Loucy (cell line): ENCODE data around the gene ARMC6.

Source experiments
- H2AFZ ChIP-seq: fragments of 200-600 bp; sonication (generic); 2 replicates; pipeline ENCODE4 v1.6.0; 2016; ENCODE audit warnings: antibody characterized with exemption, mild to moderate bottlenecking, low read length, moderate library complexity
- H3F3A ChIP-seq: fragments of 200-600 bp; 2 replicates; pipeline ENCODE4 v1.6.0; 2016; ENCODE audit warnings: antibody characterized with exemption, low read depth, mild to moderate bottlenecking
- H3K27me3 ChIP-seq: fragments of 200-600 bp; sonication (generic); 2 replicates; pipeline ENCODE4 v1.6.1; 2014; ENCODE audit warnings: low read length, mild to moderate bottlenecking; ENCODE audit not compliant: insufficient read depth, poor library complexity, severe bottlenecking
- H3K36me3 ChIP-seq: fragments of 200-600 bp; sonication (generic); 2 replicates; pipeline ENCODE4 v1.6.1; 2016; ENCODE audit warnings: low read length; ENCODE audit not compliant: insufficient read depth
- H3K4me1 ChIP-seq: fragments of 200-600 bp; sonication (generic); 2 replicates; pipeline ENCODE4 v1.5.1; 2014; ENCODE audit warnings: low read length, mild to moderate bottlenecking; ENCODE audit not compliant: insufficient read depth, poor library complexity, severe bottlenecking
- H3K4me2 ChIP-seq: fragments of 200-600 bp; sonication (generic); 2 replicates; pipeline ENCODE4 v1.6.0; 2014; ENCODE audit warnings: antibody characterized with exemption, low read length, low read depth, mild to moderate bottlenecking; ENCODE audit not compliant: poor library complexity, severe bottlenecking
- H3K4me3 ChIP-seq: fragments of 200-600 bp; sonication (generic); 2 replicates; pipeline ENCODE4 v1.5.1; 2014; ENCODE audit warnings: low read length, mild to moderate bottlenecking, mixed read lengths; ENCODE audit not compliant: poor library complexity, severe bottlenecking
- H3K79me2 ChIP-seq: fragments of 200-600 bp; sonication (generic); 2 replicates; pipeline ENCODE4 v1.6.1; 2014; ENCODE audit warnings: low read length; ENCODE audit not compliant: insufficient read depth
- H3K9ac ChIP-seq: fragments of 200-600 bp; sonication (generic); 2 replicates; pipeline ENCODE4 v1.6.0; 2014; ENCODE audit warnings: mild to moderate bottlenecking, low read depth, low read length, moderate library complexity; ENCODE audit not compliant: poor library complexity, severe bottlenecking
- H3K9me2 ChIP-seq: fragments of 200-600 bp; sonication (generic); replicated peaks from 2 replicates; pipeline ENCODE4 v1.6.1; 2016; ENCODE audit warnings: low read depth, low read length, mixed read lengths
- H3K9me3 ChIP-seq: fragments of 200-600 bp; sonication (generic); 2 replicates; pipeline ENCODE4 v1.6.1; 2014; ENCODE audit warnings: mild to moderate bottlenecking, antibody characterized with exemption, low read length, low read depth; ENCODE audit not compliant: insufficient read depth
- H4K20me1 ChIP-seq: fragments of 200-600 bp; sonication (generic); 2 replicates; pipeline ENCODE4 v1.6.0; 2014; ENCODE audit warnings: antibody characterized with exemption, low read length, mild to moderate bottlenecking; ENCODE audit not compliant: insufficient read depth, poor library complexity, severe bottlenecking
- EZH2phosphoT487 ChIP-seq: fragments of 200-600 bp; IDR thresholded peaks from 2 replicates; pipeline ENCODE4 v1.6.1; 2018; ENCODE audit warnings: antibody characterized with exemption, mild to moderate bottlenecking, moderate library complexity, borderline replicate concordance
- TF ChIP-seq, protein P1 (sequence below): fragments of 200-600 bp; sonication (generic); conservative IDR thresholded peaks from 2 replicates; pipeline ENCODE4 v1.5.1; 2014; ENCODE audit warnings: mild to moderate bottlenecking, antibody characterized with exemption, low read length

ARMC6 gene

DNA sequence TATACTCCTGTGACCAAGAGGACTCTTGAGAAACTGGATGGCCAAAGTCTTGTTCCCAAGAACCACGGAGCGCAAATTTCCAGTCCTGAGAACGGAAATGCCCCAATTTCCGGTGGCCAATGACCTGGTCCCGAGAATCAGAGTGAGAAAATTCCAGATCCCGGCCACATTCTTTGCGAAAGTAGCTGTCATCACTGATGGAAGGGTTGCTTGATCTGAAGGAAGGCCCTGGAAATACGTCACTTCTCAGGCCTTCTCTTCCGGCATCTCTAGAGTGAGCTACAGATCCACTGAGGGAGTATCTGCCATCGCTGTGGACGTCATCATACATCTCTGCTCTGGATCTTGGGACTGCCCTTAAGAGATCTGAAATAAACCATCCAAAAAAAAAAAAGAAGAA lies 7.5 kb upstream of the ARMC6 start:
- Histone ChIP-seq H4K20me1 (peaks cover 77% of the 10 kb centered on the region), H3K4me2 (no peak overlapping the region), H3K4me1 (peaks cover 22% of the 10 kb centered on the region), H3K4me3 (no peak overlapping the region), H3K9me3 (no peaks in the 10 kb centered on the region), H3K27me3 (no peaks in the 10 kb centered on the region), H3K36me3 (peaks cover 71% of the 10 kb centered on the region; the same call in 1 of the 2 replicates), H3K9ac (no peak overlapping the region), H2AFZ (no peak overlapping the region), H3K79me2 (peaks cover 99% of the 10 kb centered on the region), H3F3A (no peaks in the 10 kb centered on the region), H3K9me2 (no peaks in the 10 kb centered on the region)
- TF ChIP-seq EZH2phosphoT487, result no peak
- TF ChIP-seq, protein P1, sequence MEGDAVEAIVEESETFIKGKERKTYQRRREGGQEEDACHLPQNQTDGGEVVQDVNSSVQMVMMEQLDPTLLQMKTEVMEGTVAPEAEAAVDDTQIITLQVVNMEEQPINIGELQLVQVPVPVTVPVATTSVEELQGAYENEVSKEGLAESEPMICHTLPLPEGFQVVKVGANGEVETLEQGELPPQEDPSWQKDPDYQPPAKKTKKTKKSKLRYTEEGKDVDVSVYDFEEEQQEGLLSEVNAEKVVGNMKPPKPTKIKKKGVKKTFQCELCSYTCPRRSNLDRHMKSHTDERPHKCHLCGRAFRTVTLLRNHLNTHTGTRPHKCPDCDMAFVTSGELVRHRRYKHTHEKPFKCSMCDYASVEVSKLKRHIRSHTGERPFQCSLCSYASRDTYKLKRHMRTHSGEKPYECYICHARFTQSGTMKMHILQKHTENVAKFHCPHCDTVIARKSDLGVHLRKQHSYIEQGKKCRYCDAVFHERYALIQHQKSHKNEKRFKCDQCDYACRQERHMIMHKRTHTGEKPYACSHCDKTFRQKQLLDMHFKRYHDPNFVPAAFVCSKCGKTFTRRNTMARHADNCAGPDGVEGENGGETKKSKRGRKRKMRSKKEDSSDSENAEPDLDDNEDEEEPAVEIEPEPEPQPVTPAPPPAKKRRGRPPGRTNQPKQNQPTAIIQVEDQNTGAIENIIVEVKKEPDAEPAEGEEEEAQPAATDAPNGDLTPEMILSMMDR, result no peak

DNA sequence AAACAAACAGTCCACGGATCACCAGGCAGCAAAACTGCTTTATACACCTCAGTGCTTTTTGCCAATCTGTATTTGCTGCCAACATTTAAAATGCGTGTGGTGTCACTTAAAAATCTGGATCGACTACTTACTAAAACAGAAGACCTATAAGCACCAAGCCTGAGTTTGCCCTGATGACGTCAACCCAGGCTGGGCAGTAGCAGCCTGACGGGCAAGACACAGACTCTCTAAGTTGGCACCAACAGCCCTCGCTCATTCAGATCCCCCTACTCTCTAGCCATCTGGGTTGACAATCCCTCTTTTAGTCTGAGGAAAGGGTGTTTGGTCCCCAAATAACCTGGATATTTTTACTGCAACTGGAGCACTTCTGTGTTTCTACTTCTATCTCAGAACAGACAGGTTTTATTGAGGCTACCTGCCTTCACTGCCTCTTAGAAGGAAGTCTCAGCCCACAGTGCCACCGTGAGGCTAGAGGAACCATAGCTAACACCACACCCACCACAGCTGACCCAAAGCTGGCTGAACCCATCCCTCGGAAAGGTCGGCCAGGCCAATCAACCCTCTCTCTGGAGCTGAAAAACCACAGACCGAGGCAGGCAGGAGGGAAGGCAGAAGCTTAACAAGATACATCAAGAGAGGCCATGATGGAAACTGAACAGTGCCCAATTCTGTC lies 7.0 kb upstream of the ARMC6 start:
- H3K79me2 ChIP-seq, result peaks cover 99% of the 10 kb centered on the region
- no peak overlapping the region for H3K9ac ChIP-seq
- no peaks in the 10 kb centered on the region for H3K9me3 ChIP-seq
- H3K4me1 ChIP-seq, result peaks cover 22% of the 10 kb centered on the region
- H3K36me3 ChIP-seq, result peaks cover 72% of the 10 kb centered on the region; the same call in 1 of the 2 replicates
- H2AFZ ChIP-seq, result no peak overlapping the region
- TF ChIP-seq, protein P1, result peak; percentile 46
- TF ChIP-seq EZH2phosphoT487, result no peak
- no peaks in the 10 kb centered on the region for H3K9me2 ChIP-seq
- peaks cover 78% of the 10 kb centered on the region for H4K20me1 ChIP-seq
- H3F3A ChIP-seq, result no peaks in the 10 kb centered on the region
- no peaks in the 10 kb centered on the region for H3K27me3 ChIP-seq
- peak overlapping the region; percentile 43 for H3K4me2 ChIP-seq
- H3K4me3 ChIP-seq, result no peak overlapping the region

DNA sequence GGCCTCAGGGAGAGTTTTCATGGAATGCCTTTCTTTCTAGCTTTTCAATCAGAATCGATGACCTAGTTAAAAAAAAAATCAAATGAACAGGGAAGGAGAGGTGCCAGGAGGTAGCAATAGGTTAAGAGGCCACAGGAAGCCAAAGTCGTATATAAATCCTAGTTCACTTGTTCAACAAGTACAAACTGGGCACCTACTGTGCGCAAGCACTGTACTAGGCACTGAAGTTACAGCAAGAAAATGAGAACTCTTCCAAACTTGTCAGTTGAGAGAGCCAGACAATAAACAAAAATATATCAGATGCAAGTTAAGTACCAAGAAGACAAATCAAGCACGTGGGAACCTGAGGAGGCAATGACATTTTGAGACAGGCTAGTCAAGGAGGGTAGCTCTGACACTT lies 6.2 kb upstream of the ARMC6 start:
- no peaks in the 10 kb centered on the region for H3K9me2 ChIP-seq
- peaks cover 81% of the 10 kb centered on the region for H4K20me1 ChIP-seq

More for the DNA sequence above, 6.2 kb upstream of the ARMC6 start:
- Histone ChIP-seq H3K27me3 (no peaks in the 10 kb centered on the region), H3K4me2 (peak overlapping the region; percentile 43), H3K9me3 (no peaks in the 10 kb centered on the region), H2AFZ (no peak overlapping the region), H3K9ac (no peak overlapping the region), H3F3A (no peaks in the 10 kb centered on the region), H3K36me3 (peaks cover 72% of the 10 kb centered on the region; the same call in 1 of the 2 replicates), H3K4me3 (no peak overlapping the region), H3K79me2 (peaks cover 99% of the 10 kb centered on the region), H3K4me1 (peaks cover 27% of the 10 kb centered on the region)
- no peak for TF ChIP-seq EZH2phosphoT487
- TF ChIP-seq, protein P1, result no peak
